ENCODE data around the gene LILRA1.
"Not testable (repeated sequence)": the region's sequence is repeated elsewhere in the genome, so short reads cannot be mapped to it uniquely, and the experiment has no call there.

LILRA1 gene

GRCh38 chr19:54586397-54586796, 7.0 kb upstream of the LILRA1 start:
- no peak overlapping the region for H3K4me2 ChIP-seq (ENCODE audit: low read length)
- no peaks in the 10 kb centered on the region for H3F3A ChIP-seq (ENCODE audit: insufficient read depth, low read length)
- TF ChIP-seq EZH2 (IDR thresholded peaks at IDR 0.05; ENCODE audit: borderline replicate concordance, low read length): no peak
- TF ChIP-seq CTCF (IDR thresholded peaks at IDR 0.05; ENCODE audit: low read length): no peak
- H3K4me1 ChIP-seq (ENCODE audit: insufficient read depth, low read length, severe bottlenecking): no peaks in the 10 kb centered on the region
- H3K79me2 ChIP-seq (ENCODE audit: insufficient read depth, low read length): no peaks in the 10 kb centered on the region
- no peaks in the 10 kb centered on the region for H3K27me3 ChIP-seq (ENCODE audit: insufficient read depth, low read length)
- no peaks in the 10 kb centered on the region for H3K9me2 ChIP-seq (ENCODE audit: low read depth, low read length)
- H2AFZ ChIP-seq (ENCODE audit: low read length): no peak overlapping the region
- H3K9me3 ChIP-seq (ENCODE audit: low read length): no peaks in the 10 kb centered on the region
- no peaks in the 10 kb centered on the region for H3K36me3 ChIP-seq (ENCODE audit: insufficient read depth, low read length)
- no peak overlapping the region for H3K4me3 ChIP-seq (ENCODE audit: low read depth, low read length, poor library complexity, severe bottlenecking)
- H4K20me1 ChIP-seq (ENCODE audit: insufficient read depth, low read length): no peaks in the 10 kb centered on the region
- H3K9ac ChIP-seq (ENCODE audit: low read length): no peak overlapping the region
- no peak overlapping the region for H3K27ac ChIP-seq (ENCODE audit: low read depth, low read length, poor library complexity, severe bottlenecking)

- Histone ChIP-seq H3K4me3 (ENCODE audit: low read depth, low read length, poor library complexity, severe bottlenecking) (no peak overlapping the region), H3F3A (ENCODE audit: insufficient read depth, low read length) (no peaks in the 10 kb centered on the region), H3K36me3 (ENCODE audit: insufficient read depth, low read length) (no peaks in the 10 kb centered on the region), H3K27ac (ENCODE audit: low read depth, low read length, poor library complexity, severe bottlenecking) (no peak overlapping the region), H3K9ac (ENCODE audit: low read length) (no peak overlapping the region), H3K9me2 (ENCODE audit: low read depth, low read length) (no peaks in the 10 kb centered on the region), H3K9me3 (ENCODE audit: low read length) (no peaks in the 10 kb centered on the region), H3K79me2 (ENCODE audit: insufficient read depth, low read length) (no peaks in the 10 kb centered on the region), H2AFZ (ENCODE audit: low read length) (no peak overlapping the region), H3K4me1 (ENCODE audit: insufficient read depth, low read length, severe bottlenecking) (no peaks in the 10 kb centered on the region), H3K27me3 (ENCODE audit: insufficient read depth, low read length) (no peaks in the 10 kb centered on the region), H4K20me1 (ENCODE audit: insufficient read depth, low read length) (no peaks in the 10 kb centered on the region), H3K4me2 (ENCODE audit: low read length) (no peak overlapping the region)
- no peak for TF ChIP-seq CTCF (IDR thresholded peaks at IDR 0.05; ENCODE audit: low read length)
- TF ChIP-seq EZH2 (IDR thresholded peaks at IDR 0.05; ENCODE audit: borderline replicate concordance, low read length): no peak
Measured at GRCh38 chr19:54587026-54587425, 6.4 kb upstream of the LILRA1 start.

GRCh38 chr19:54593931-54594626, 647 bp downstream of the LILRA1 start:
- not testable (repeated sequence) for H2AFZ ChIP-seq (ENCODE audit: low read length); H3F3A ChIP-seq (ENCODE audit: insufficient read depth, low read length); H3K27ac ChIP-seq (ENCODE audit: low read depth, low read length, poor library complexity, severe bottlenecking); H3K9me2 ChIP-seq (ENCODE audit: low read depth, low read length); H3K9ac ChIP-seq (ENCODE audit: low read length); H3K9me3 ChIP-seq (ENCODE audit: low read length); H3K36me3 ChIP-seq (ENCODE audit: insufficient read depth, low read length); H4K20me1 ChIP-seq (ENCODE audit: insufficient read depth, low read length); H3K4me3 ChIP-seq (ENCODE audit: low read depth, low read length, poor library complexity, severe bottlenecking); H3K79me2 ChIP-seq (ENCODE audit: insufficient read depth, low read length); H3K4me2 ChIP-seq (ENCODE audit: low read length); H3K27me3 ChIP-seq (ENCODE audit: insufficient read depth, low read length); H3K4me1 ChIP-seq (ENCODE audit: insufficient read depth, low read length, severe bottlenecking)

GRCh38 chr19:54594737-54595136, 1.3 kb downstream of the LILRA1 start:
- Histone ChIP-seq H3K4me2 (ENCODE audit: low read length) (no peak overlapping the region), H3K36me3 (ENCODE audit: insufficient read depth, low read length) (no peaks in the 10 kb centered on the region), H2AFZ (ENCODE audit: low read length) (no peak overlapping the region), H3K4me1 (ENCODE audit: insufficient read depth, low read length, severe bottlenecking) (no peaks in the 10 kb centered on the region), H3K4me3 (ENCODE audit: low read depth, low read length, poor library complexity, severe bottlenecking) (no peak overlapping the region), H4K20me1 (ENCODE audit: insufficient read depth, low read length) (no peaks in the 10 kb centered on the region), H3K79me2 (ENCODE audit: insufficient read depth, low read length) (no peaks in the 10 kb centered on the region), H3K9ac (ENCODE audit: low read length) (no peak overlapping the region), H3K9me2 (ENCODE audit: low read depth, low read length) (no peaks in the 10 kb centered on the region), H3K27me3 (ENCODE audit: insufficient read depth, low read length) (no peaks in the 10 kb centered on the region), H3F3A (ENCODE audit: insufficient read depth, low read length) (no peaks in the 10 kb centered on the region), H3K27ac (ENCODE audit: low read depth, low read length, poor library complexity, severe bottlenecking) (no peak overlapping the region), H3K9me3 (ENCODE audit: low read length) (no peaks in the 10 kb centered on the region)
- TF ChIP-seq EZH2 (IDR thresholded peaks at IDR 0.05; ENCODE audit: borderline replicate concordance, low read length) (no peak), CTCF (IDR thresholded peaks at IDR 0.05; ENCODE audit: low read length) (no peak)

GRCh38 chr19:54595680-54596436, 2.4 kb downstream of the LILRA1 start:
- not testable (repeated sequence) for H3K4me2 ChIP-seq (ENCODE audit: low read length); H3F3A ChIP-seq (ENCODE audit: insufficient read depth, low read length)

More at GRCh38 chr19:54595680-54596436, 2.4 kb downstream of the LILRA1 start:
- not testable (repeated sequence) for H3K79me2 ChIP-seq (ENCODE audit: insufficient read depth, low read length); H3K27me3 ChIP-seq (ENCODE audit: insufficient read depth, low read length); H3K27ac ChIP-seq (ENCODE audit: low read depth, low read length, poor library complexity, severe bottlenecking); H3K4me1 ChIP-seq (ENCODE audit: insufficient read depth, low read length, severe bottlenecking); H3K9ac ChIP-seq (ENCODE audit: low read length); H2AFZ ChIP-seq (ENCODE audit: low read length); H3K9me2 ChIP-seq (ENCODE audit: low read depth, low read length); H3K4me3 ChIP-seq (ENCODE audit: low read depth, low read length, poor library complexity, severe bottlenecking); H3K36me3 ChIP-seq (ENCODE audit: insufficient read depth, low read length); H4K20me1 ChIP-seq (ENCODE audit: insufficient read depth, low read length); H3K9me3 ChIP-seq (ENCODE audit: low read length)
